GM12892 (cell line): ENCODE data around the gene SSR4.
"Not testable (repeated sequence)": the region's sequence is repeated elsewhere in the genome, so short reads cannot be mapped to it uniquely, and the experiment has no call there.

ENCODE experiments used
- POLR2A ChIP-seq: IDR thresholded peaks from 2 replicates; pipeline ENCODE4 v1.6.1; 2011; ENCODE audit warnings: low read depth, low read length, control low read depth
- TAF1 ChIP-seq: IDR thresholded peaks from 2 replicates; pipeline ENCODE4 v1.6.1; 2011; ENCODE audit warnings: low read depth, mild to moderate bottlenecking, control low read depth, low read length, borderline replicate concordance

DNA sequence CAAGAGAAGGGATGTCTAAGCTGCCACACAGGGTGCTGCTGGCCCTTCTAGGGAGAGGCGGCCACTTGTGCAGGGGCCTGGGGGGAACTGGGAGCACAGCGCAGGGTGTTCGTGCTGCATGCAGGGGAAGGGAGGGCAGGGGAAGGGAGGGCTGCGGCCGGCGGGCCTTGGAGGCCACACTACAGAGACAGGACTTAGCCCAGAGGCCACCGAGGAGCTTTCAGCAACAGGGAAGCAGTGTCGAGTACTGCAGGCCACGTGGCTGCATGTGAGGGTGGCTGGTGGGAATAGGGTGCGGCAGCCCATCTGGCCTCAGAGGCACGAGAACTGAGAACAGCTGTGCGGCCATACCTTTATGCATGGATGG lies 49.4 kb upstream of the SSR4 start:
- not testable (repeated sequence) for TF ChIP-seq TAF1, POLR2A
